SJCRH30 (cell line): Measurements from ENCODE around the gene OMP. TPM values are rescaled to one million over a fixed set of nuclear protein-coding genes. Genes with fewer than 3 reads are reported as not detected.

Source experiments
- DNase-seq, 2 experiments: peaks; one replicate each; pipeline ENCODE4 v3.0.0-alpha.2; 2015 to 2020
- H3K27ac ChIP-seq: fragments of 250-450 bp; sonication (Bioruptor Pico); 2 replicates; pipeline ENCODE4 v1.5.1; 2020; ENCODE audit warnings: mild to moderate bottlenecking, moderate library complexity
- H3K27me3 ChIP-seq: fragments of 250-450 bp; sonication (Bioruptor Pico); 2 replicates; pipeline ENCODE4 v1.5.1; 2020; ENCODE audit warnings: mild to moderate bottlenecking, moderate library complexity
- H3K36me3 ChIP-seq: fragments of 250-450 bp; sonication (Bioruptor Pico); 2 replicates; pipeline ENCODE4 v1.5.1; 2020; ENCODE audit warnings: mild to moderate bottlenecking, moderate library complexity
- H3K4me1 ChIP-seq: fragments of 250-450 bp; sonication (Bioruptor Pico); 2 replicates; pipeline ENCODE4 v1.5.1; 2020; ENCODE audit warnings: mild to moderate bottlenecking, moderate library complexity
- H3K4me3 ChIP-seq: fragments of 250-450 bp; sonication (Bioruptor Pico); 2 replicates; pipeline ENCODE4 v1.5.1; 2020; ENCODE audit warnings: mild to moderate bottlenecking, moderate library complexity
- H3K9me3 ChIP-seq: fragments of 250-450 bp; sonication (Bioruptor Pico); replicated peaks from 2 replicates; pipeline ENCODE4 v1.5.1; 2020; ENCODE audit warnings: mild to moderate bottlenecking, moderate library complexity
- total RNA-seq: library from RNA; depleted of rRNA; stranded (reverse); fragments of >200 nt; shearing (Covaris generic); gene quantifications from 2 replicates; pipeline ENCODE4 v1.2.3, GENCODE V29; 2014

OMP gene
- total RNA-seq, 1 experiment from 2014 or later = 0.67 TPM

DNA sequence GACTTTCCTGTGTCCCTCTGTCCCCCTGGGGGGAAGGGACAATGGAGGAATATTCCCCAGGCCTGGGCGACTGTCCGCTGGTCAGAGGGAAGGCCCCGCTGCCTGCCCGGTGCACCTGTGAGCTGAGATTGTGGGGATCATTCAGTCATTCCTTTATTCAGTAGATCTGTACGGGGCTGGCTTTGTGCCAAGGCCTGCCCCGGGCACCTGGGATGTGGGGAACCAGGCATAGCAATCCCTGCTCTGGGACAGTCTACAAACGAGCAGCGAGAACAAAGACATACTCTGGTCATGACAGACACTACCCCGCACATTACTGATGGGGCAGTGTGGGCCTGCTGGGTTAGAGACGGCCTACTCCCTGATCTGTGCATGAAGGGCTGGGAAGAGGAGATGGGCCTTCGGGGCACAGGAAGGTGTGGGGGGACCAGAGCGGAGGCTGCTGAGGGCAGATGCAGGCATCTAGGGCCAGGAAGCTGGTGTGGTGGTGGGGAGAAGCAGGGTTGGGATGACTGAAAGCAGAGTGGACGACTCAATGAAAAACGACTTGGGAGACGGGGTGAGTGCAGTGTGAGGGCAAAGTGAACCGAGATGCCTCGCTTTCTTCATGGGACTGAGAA lies 23.6 kb downstream of the OMP start:
- no peak overlapping the region for H3K27ac ChIP-seq
- H3K4me3 ChIP-seq = no peak overlapping the region
- no peak for DNase-seq
- no peaks in the 10 kb centered on the region for H3K27me3 ChIP-seq
- H3K36me3 ChIP-seq = no peaks in the 10 kb centered on the region
- H3K9me3 ChIP-seq = no peaks in the 10 kb centered on the region
- H3K4me1 ChIP-seq = peaks cover 3% of the 10 kb centered on the region

DNA sequence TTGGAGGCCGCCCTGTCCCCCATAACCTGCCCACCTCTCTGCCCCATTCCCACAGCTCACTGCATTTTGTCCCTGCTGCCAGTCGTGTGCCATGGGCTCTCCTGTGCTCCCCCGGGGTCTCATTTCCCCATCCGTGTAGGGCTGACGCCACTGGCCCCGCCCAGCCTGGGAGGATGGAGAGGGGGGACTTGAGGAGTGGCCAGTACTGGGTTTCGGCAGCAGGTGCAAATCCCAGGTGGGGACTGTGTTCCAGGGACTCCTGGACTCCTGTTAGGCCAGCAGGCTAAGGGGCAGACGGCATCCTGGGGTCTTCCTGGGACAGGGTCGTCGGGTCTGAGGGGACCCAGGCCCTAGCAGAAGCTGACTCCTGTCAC lies 24.2 kb downstream of the OMP start:
- peaks cover 4% of the 10 kb centered on the region for H3K4me1 ChIP-seq
- H3K9me3 ChIP-seq = no peaks in the 10 kb centered on the region
- H3K36me3 ChIP-seq = no peaks in the 10 kb centered on the region
- DNase-seq = no peak
- no peaks in the 10 kb centered on the region for H3K27me3 ChIP-seq
- no peak overlapping the region for H3K27ac ChIP-seq
- peak overlapping the region; percentile 45 for H3K4me3 ChIP-seq

DNA sequence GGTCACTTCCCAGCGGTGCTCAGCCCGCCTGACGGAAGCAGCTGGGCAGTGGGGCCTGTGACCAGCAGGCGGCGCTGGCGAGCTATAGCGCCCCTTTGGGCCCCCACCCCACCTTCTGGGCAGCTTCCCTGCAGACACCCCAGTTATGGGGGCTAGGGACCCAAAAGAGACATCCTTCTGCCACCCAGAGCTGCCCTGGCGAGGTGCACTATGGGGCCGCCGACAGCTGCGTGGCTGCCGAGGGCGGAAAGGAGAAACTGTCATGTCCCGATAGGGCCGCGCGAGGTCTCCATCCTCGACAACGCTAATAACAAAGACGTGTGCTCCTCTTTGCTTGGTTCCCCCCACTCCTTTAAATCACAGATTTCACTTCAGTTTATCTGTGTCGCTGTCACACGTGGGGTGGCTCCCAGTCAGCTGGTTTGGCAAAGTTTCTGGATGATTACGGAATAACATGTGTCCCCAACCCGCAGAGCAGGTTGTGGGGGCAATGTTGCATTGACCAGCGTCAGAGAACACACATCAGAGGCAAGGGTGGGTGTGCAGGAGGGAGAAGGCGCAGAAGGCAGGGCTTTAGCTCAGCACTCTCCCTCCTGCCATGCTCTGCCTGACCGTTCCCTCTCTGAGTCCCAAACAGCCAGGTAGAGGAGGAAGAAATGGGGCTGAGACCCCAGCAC lies 24.7 kb downstream of the OMP start:
- H3K36me3 ChIP-seq = no peaks in the 10 kb centered on the region
- no peak overlapping the region for H3K27ac ChIP-seq
- no peaks in the 10 kb centered on the region for H3K9me3 ChIP-seq
- peak overlapping the region; percentile 45 for H3K4me3 ChIP-seq
- H3K4me1 ChIP-seq = peaks cover 4% of the 10 kb centered on the region
- peak; percentile 36 to 70 for DNase-seq
- no peaks in the 10 kb centered on the region for H3K27me3 ChIP-seq

DNA sequence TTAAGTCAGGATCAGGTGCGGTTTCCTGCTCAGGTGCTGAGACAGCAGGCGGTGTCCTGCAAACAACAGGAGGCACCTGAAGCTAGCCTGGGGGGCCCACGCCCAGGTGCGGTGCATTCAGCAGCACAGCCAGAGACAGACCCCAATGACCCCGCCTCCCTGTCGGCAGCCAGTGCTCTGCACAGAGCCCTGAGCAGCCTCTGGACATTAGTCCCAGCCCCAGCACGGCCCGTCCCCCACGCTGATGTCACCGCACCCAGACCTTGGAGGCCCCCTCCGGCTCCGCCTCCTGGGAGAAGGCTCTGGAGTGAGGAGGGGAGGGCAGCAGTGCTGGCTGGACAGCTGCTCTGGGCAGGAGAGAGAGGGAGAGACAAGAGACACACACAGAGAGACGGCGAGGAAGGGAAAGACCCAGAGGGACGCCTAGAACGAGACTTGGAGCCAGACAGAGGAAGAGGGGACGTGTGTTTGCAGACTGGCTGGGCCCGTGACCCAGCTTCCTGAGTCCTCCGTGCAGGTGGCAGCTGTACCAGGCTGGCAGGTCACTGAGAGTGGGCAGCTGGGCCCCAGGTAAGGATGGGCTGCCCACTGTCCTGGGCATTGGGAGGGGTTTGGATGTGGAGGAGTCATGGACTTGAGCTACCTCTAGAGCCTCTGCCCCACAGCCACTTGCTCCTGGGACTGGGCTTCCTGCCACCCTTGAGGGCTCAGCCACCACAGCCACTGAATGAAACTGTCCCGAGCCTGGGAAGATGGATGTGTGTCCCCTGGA lies 25.5 kb downstream of the OMP start, which contains the start of gene MYO7A:
Gene MYO7A, plus strand, starts transcription at position 327 of the 772 bp plus-strand sequence. CDS start 2,389 bp downstream, outside the sequence.
- Histone ChIP-seq H3K9me3 (no peaks in the 10 kb centered on the region), H3K27me3 (no peaks in the 10 kb centered on the region), H3K4me1 (peaks cover 4% of the 10 kb centered on the region), H3K4me3 (peak within 1 kb of the TSS; percentile 45), H3K27ac (no peak within 1 kb of the TSS), H3K36me3 (no peaks in the 10 kb centered on the region)
- peak; percentile 92 to 93 for DNase-seq

- Histone ChIP-seq H3K36me3 (no peaks in the 10 kb centered on the region), H3K4me3 (no peak overlapping the region), H3K27ac (no peak overlapping the region), H3K4me1 (peaks cover 4% of the 10 kb centered on the region), H3K27me3 (no peaks in the 10 kb centered on the region), H3K9me3 (no peaks in the 10 kb centered on the region)
- no peak for DNase-seq
Observed at GRCh38 chr11:77129069-77129841, 26.6 kb downstream of the OMP start.

GRCh38 chr11:77129842-77130756 lies 27.5 kb downstream of the OMP start:
- Histone ChIP-seq H3K36me3 (no peaks in the 10 kb centered on the region), H3K4me1 (peaks cover 4% of the 10 kb centered on the region), H3K4me3 (no peak overlapping the region), H3K27me3 (no peaks in the 10 kb centered on the region), H3K27ac (no peak overlapping the region), H3K9me3 (no peaks in the 10 kb centered on the region)
- DNase-seq = no peak

DNA sequence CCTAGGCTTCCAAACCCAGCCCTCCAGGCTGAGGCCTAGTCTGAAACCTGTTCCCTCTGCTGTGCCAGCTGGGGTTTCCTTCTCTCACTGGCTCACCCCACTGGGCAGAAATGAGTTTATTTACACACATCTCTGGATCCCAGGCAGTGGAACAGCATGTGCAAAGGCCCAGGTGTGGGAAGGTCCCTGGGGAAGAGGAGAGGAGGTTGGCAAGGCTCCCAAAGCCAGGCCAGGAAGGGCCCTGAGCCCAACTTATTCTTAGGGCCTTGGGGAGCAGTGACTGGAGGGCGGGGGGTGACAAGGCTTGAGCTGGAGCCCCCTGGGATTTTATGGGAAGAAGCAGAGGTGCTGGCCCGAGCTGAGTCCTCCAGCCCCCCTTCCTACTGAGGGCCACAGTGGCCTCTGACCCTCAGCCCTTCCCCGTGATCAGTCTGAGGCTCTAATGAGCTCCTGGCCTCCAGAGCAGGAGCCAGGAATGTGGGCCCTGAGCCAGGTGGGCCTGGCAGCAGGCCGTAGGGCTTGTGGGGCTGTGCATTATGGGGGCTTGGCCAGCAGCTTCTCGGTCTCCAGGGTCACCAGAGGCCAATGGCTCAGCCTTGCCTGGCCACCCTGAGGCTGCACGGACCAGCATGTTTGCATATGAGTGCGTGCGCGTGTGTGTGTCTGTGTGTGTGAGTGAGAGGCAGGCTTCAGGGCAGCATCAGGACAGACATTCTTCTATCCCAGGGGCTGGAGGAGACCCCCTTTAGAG lies 28.3 kb downstream of the OMP start:
- peak in 1 of 2 experiments; percentile 28 for DNase-seq
- no peak overlapping the region for H3K27ac ChIP-seq
- peaks cover 4% of the 10 kb centered on the region for H3K4me1 ChIP-seq

GRCh38 chr11:77131560-77131959 lies 28.9 kb downstream of the OMP start:
- Histone ChIP-seq H3K4me3 (no peak overlapping the region), H3K27me3 (no peaks in the 10 kb centered on the region), H3K36me3 (no peaks in the 10 kb centered on the region), H3K27ac (no peak overlapping the region), H3K9me3 (no peaks in the 10 kb centered on the region), H3K4me1 (peaks cover 4% of the 10 kb centered on the region)
- DNase-seq = no peak

More for the DNA sequence above, 28.3 kb downstream of the OMP start:
- H3K27me3 ChIP-seq = no peaks in the 10 kb centered on the region
- H3K36me3 ChIP-seq = no peaks in the 10 kb centered on the region
- H3K4me3 ChIP-seq = no peak overlapping the region
- no peaks in the 10 kb centered on the region for H3K9me3 ChIP-seq

- no peaks in the 10 kb centered on the region for H3K27me3 ChIP-seq
- no peaks in the 10 kb centered on the region for H3K36me3 ChIP-seq
- no peak overlapping the region for H3K4me3 ChIP-seq
- DNase-seq = no peak
- H3K9me3 ChIP-seq = no peaks in the 10 kb centered on the region
- H3K4me1 ChIP-seq = peaks cover 13% of the 10 kb centered on the region
- no peak overlapping the region for H3K27ac ChIP-seq
Observed at GRCh38 chr11:77135069-77135468, 32.4 kb downstream of the OMP start.

GRCh38 chr11:77136074-77136473 lies 33.4 kb downstream of the OMP start:
- Histone ChIP-seq H3K9me3 (no peaks in the 10 kb centered on the region), H3K27ac (no peak overlapping the region), H3K36me3 (no peaks in the 10 kb centered on the region), H3K4me1 (peaks cover 21% of the 10 kb centered on the region), H3K27me3 (no peaks in the 10 kb centered on the region), H3K4me3 (no peak overlapping the region)
- DNase-seq = no peak

DNA sequence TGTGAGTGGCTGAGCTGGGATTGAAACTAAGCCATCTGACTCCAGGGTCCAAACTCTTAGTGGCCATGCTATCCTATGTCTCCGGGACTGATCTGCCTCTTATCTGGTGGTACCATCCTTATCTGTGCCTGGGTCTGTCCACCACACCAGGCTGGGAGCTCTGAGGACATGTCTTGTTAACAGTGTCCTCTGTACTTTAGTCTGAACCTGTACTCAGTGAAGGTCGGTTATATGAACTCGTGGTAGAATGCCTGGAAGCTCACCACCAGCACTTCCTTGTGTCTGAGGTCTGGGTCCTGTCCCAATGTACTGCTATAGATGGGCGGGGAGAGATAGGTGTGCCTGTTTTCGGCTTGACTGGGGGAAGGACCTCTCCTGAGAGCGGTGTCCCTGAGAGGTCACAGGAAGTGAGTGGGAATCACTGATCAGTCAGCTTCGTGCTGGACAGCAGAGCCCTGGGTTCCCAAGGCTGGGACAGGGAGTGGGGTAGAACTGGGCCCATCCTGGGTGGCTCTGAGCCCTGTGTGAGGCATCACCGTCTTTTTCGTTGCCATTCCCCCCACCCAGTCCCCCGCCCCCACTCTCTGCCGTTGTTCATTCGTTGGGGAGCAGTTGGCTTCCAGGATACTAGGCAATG lies 34.3 kb downstream of the OMP start:
- H3K36me3 ChIP-seq = no peaks in the 10 kb centered on the region
- H3K27me3 ChIP-seq = no peaks in the 10 kb centered on the region
- peaks cover 26% of the 10 kb centered on the region for H3K4me1 ChIP-seq
- no peak for DNase-seq
- H3K4me3 ChIP-seq = no peak overlapping the region
- no peaks in the 10 kb centered on the region for H3K9me3 ChIP-seq
- H3K27ac ChIP-seq = no peak overlapping the region

DNA sequence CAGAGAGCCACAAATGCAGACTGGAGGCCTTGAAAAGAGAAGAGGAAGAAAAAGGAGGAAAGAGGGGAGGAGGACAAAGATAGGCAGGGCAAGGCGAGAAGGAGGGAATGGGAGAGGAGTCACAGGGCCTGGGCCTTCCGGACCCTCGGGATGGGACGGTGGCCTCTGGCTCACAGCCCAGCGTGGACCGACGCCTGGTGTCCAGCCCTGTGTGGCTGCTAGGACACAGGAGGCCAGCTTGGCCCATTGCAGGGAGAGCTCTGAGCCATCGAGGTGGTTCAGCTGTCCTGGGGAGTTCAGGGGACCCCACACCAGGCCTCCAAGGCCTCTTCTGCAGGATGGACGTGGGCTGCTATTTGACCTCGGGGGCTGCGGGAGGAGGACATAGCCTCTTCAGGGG lies 34.8 kb downstream of the OMP start:
- no peaks in the 10 kb centered on the region for H3K36me3 ChIP-seq
- no peak for DNase-seq
- H3K4me3 ChIP-seq = no peak overlapping the region
- no peak overlapping the region for H3K27ac ChIP-seq
- H3K4me1 ChIP-seq = peaks cover 28% of the 10 kb centered on the region
- H3K27me3 ChIP-seq = no peaks in the 10 kb centered on the region
- no peaks in the 10 kb centered on the region for H3K9me3 ChIP-seq

GRCh38 chr11:77138106-77138649 lies 35.5 kb downstream of the OMP start:
- no peaks in the 10 kb centered on the region for H3K27me3 ChIP-seq
- no peak overlapping the region for H3K27ac ChIP-seq
- no peaks in the 10 kb centered on the region for H3K36me3 ChIP-seq
- no peaks in the 10 kb centered on the region for H3K9me3 ChIP-seq
- peaks cover 28% of the 10 kb centered on the region for H3K4me1 ChIP-seq
- no peak overlapping the region for H3K4me3 ChIP-seq
- DNase-seq = no peak
